HG03095 (cell line): ENCODE data around the gene PGAP3.
"Not testable (repeated sequence)": the region's sequence is repeated elsewhere in the genome, so short reads cannot be mapped to it uniquely, and the experiment has no call there.

Source experiments
- ATAC-seq: cut with Tn5 transposase; IDR thresholded peaks from one replicate; pipeline ENCODE4 v1.9.1; 2021; ENCODE audit warnings: moderate library complexity; ENCODE audit not compliant: unreplicated experiment

The PGAP3 gene

GRCh38 chr17:39716073-39716818 lies 28.4 kb upstream of the PGAP3 start:
- ATAC-seq = no peak

GRCh38 chr17:39715375-39716072 lies 27.7 kb upstream of the PGAP3 start:
- no peak for ATAC-seq

- ATAC-seq = no peak
Observed at GRCh38 chr17:39714234-39714633, 26.4 kb upstream of the PGAP3 start.

GRCh38 chr17:39711851-39712250 lies 24.0 kb upstream of the PGAP3 start:
- ATAC-seq = no peak

- ATAC-seq = not testable (repeated sequence)
Observed at GRCh38 chr17:39711071-39711470, 23.2 kb upstream of the PGAP3 start.

GRCh38 chr17:39709998-39710964 lies 22.4 kb upstream of the PGAP3 start:
- ATAC-seq = no peak

- no peak for ATAC-seq
Observed at GRCh38 chr17:39709319-39709997, 21.6 kb upstream of the PGAP3 start.

- ATAC-seq = no peak
Observed at GRCh38 chr17:39706921-39707337, 19.1 kb upstream of the PGAP3 start.

- no peak for ATAC-seq
Observed at GRCh38 chr17:39706383-39706782, 18.5 kb upstream of the PGAP3 start.

GRCh38 chr17:39705786-39706348 lies 18.0 kb upstream of the PGAP3 start:
- no peak for ATAC-seq

- no peak for ATAC-seq
Observed at GRCh38 chr17:39704821-39705551, 17.1 kb upstream of the PGAP3 start.

- no peak for ATAC-seq
Observed at GRCh38 chr17:39703913-39704312, 16.1 kb upstream of the PGAP3 start.

GRCh38 chr17:39702901-39703893 lies 15.3 kb upstream of the PGAP3 start:
- no peak for ATAC-seq

GRCh38 chr17:39701784-39702422 lies 14.0 kb upstream of the PGAP3 start:
- no peak for ATAC-seq

GRCh38 chr17:39701012-39701783 lies 13.3 kb upstream of the PGAP3 start:
- ATAC-seq = no peak

- ATAC-seq = no peak
Observed at GRCh38 chr17:39700148-39700987, 12.5 kb upstream of the PGAP3 start.

- ATAC-seq = no peak
Observed at GRCh38 chr17:39699818-39700147, 11.9 kb upstream of the PGAP3 start, which contains the start of gene ERBB2. Gene ERBB2 (plus strand): TSS chr17:39700064. CDS start chr17:39700239, 175 bp downstream.
